Upper lobe of left lung (tissue), 4 donors: ENCODE data around the gene INSM2.

Source experiments
- CTCF ChIP-seq, 6 experiments: fragments of 450-650 bp in 4 of 6; fragments of 200-600 bp in 2 of 6; sonication (generic) in 2 of 6; IDR thresholded peaks; one replicate each; pipeline ENCODE4 v1.5.1; 2016 to 2019; ENCODE audit warnings: antibody characterized with exemption in 6 of 6
- POLR2A ChIP-seq, 4 donors: fragments of 450-650 bp; IDR thresholded peaks; one replicate each; pipeline ENCODE4 v1.5.1; 2016 to 2017; ENCODE audit warnings: antibody characterized with exemption in 4 of 4, mild to moderate bottlenecking in 2 of 4

DNA sequence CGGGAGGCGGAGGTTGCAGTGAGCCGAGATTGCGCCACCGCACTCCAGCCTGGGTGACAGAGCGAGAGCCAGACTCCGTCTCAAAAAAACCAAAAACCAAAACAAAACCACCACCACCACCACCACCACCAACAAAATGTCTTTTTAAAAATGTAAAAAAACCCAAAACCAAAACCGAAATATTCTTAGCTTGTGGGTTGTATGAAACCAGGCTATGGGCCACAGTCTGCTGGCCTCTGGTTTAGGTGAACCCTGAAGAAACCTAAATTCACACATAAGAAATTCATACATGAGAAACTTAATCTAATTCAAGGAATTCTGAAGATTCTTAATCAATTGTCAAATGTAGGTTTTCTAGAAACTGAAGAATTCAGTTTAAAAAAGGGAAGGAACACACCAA lies 37.6 kb downstream of the INSM2 start:
- TF ChIP-seq CTCF (IDR thresholded peaks at IDR 0.05): no peak
- no peak for TF ChIP-seq POLR2A (IDR thresholded peaks at IDR 0.05)
